Epithelial cell of esophagus (primary cell): ENCODE data around the gene SHISAL1.

ENCODE experiments used
- DNase-seq: peaks from one replicate; pipeline ENCODE4 v3.0.0; 2010; ENCODE audit warnings: low read depth
- H3K4me3 ChIP-seq: 2 replicates; pipeline ENCODE4 v1.5.1; 2011; ENCODE audit warnings: mild to moderate bottlenecking, low read length, control low read depth
- CTCF ChIP-seq: IDR thresholded peaks from 2 replicates; pipeline ENCODE4 v1.5.1; 2011; ENCODE audit warnings: low read depth, mild to moderate bottlenecking, low read length, control low read depth, inconsistent platforms; ENCODE audit not compliant: insufficient read depth; ENCODE audit errors: missing control alignments

Gene SHISAL1

GRCh38 chr22:44249376-44250147, 63.2 kb downstream of the SHISAL1 start:
- no peak for DNase-seq
- no peak overlapping the region for H3K4me3 ChIP-seq
- TF ChIP-seq CTCF: no peak

- no peak for TF ChIP-seq CTCF
- no peak overlapping the region for H3K4me3 ChIP-seq
- no peak for DNase-seq
Measured at GRCh38 chr22:44248926-44249325, 63.8 kb downstream of the SHISAL1 start.

GRCh38 chr22:44247923-44248892, 64.5 kb downstream of the SHISAL1 start:
- DNase-seq: no peak
- no peak for TF ChIP-seq CTCF
- no peak overlapping the region for H3K4me3 ChIP-seq

GRCh38 chr22:44247346-44247745, 65.4 kb downstream of the SHISAL1 start:
- H3K4me3 ChIP-seq: no peak overlapping the region
- TF ChIP-seq CTCF: no peak
- no peak for DNase-seq

- no peak overlapping the region for H3K4me3 ChIP-seq
- no peak for TF ChIP-seq CTCF
- no peak for DNase-seq
Measured at GRCh38 chr22:44246615-44247326, 66.0 kb downstream of the SHISAL1 start.

- TF ChIP-seq CTCF: no peak
- DNase-seq: no peak
Measured at GRCh38 chr22:44245867-44246266, 66.9 kb downstream of the SHISAL1 start.

More at GRCh38 chr22:44245867-44246266, 66.9 kb downstream of the SHISAL1 start:
- no peak overlapping the region for H3K4me3 ChIP-seq
